GM18951 (cell line): Measurements from ENCODE around the gene RGS6.

Experiments
- POLR2A ChIP-seq: IDR thresholded peaks from 4 replicates; pipeline ENCODE4 v1.6.1; 2011; ENCODE audit warnings: mild to moderate bottlenecking; ENCODE audit not compliant: insufficient read length, insufficient read depth; ENCODE audit errors: extremely low read depth
- in situ Hi-C: fragments of 300-500 bp; cut with MboI; formaldehyde crosslinking; loops from one replicate; pipeline ENCODE4 v1.12.0; 2022; ENCODE audit warnings: low sequenced_read_pairs, mixed read lengths, inconsistent platforms; ENCODE audit not compliant: unreplicated experiment

Gene RGS6

GRCh38 chr14:72013721-72014345, 81.6 kb downstream of the RGS6 start:
- in situ Hi-C loops, result no loop called here
- TF ChIP-seq POLR2A, result no peak

- in situ Hi-C loops, result no loop called here
- no peak for TF ChIP-seq POLR2A
Observed at GRCh38 chr14:72014486-72014885, 82.3 kb downstream of the RGS6 start.

DNA sequence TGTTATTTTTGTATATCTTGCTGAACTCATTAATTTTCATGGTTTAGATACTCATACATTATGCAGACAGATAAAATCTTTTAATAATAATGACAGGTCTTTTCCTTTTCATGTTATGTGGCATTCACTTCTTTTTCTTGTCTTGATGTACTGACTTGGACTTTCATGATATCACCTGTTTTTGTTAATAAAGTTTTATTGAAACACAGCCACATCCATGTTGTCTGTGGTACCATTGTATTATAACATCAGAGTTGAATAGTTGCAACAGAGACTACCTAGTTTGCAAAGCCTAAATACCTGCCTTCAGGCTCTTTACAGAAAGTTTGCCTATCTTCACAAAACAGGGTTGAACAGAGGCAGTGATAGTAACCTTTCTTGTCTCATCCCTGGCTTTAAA, 85.1 kb downstream of the RGS6 start:
- TF ChIP-seq POLR2A, result no peak
- in situ Hi-C loops, result no loop called here

- in situ Hi-C loops, result no loop called here
- TF ChIP-seq POLR2A, result no peak
Observed at GRCh38 chr14:72023128-72024042, 91.2 kb downstream of the RGS6 start.

- TF ChIP-seq POLR2A, result no peak
- in situ Hi-C loops, result no loop called here
Observed at GRCh38 chr14:72024043-72024407, 91.8 kb downstream of the RGS6 start.

GRCh38 chr14:72024504-72024903, 92.3 kb downstream of the RGS6 start:
- in situ Hi-C loops, result no loop called here
- no peak for TF ChIP-seq POLR2A

- no peak for TF ChIP-seq POLR2A
- in situ Hi-C loops, result no loop called here
Observed at GRCh38 chr14:72026536-72026935, 94.3 kb downstream of the RGS6 start.

- in situ Hi-C loops, result no loop called here
- no peak for TF ChIP-seq POLR2A
Observed at GRCh38 chr14:72027061-72027460, 94.8 kb downstream of the RGS6 start.

DNA sequence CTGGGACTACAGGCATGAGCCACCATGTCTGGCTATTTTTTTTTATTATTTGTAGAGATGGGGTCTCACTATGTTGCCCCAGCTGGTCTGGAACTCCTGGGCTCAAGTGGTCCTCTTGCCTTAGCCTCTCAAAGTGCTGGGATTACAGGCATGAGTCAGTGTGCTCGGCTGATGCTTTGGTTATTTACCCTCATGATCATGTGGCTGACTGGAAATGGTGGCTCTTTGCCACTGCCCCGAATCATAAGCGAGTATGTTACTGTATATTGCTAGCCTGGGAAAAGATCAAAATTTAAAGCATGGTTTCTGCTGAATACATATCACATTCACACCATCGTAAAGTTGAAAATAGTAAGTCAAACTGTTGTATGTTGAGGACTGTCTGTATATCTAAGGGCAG, 101.1 kb downstream of the RGS6 start:
- TF ChIP-seq POLR2A, result no peak

GRCh38 chr14:72040528-72040927, 108.3 kb downstream of the RGS6 start:
- in situ Hi-C loops, result no loop called here
- no peak for TF ChIP-seq POLR2A

More for the DNA sequence above, 101.1 kb downstream of the RGS6 start:
- in situ Hi-C loops, result no loop called here

- in situ Hi-C loops, result no loop called here
- TF ChIP-seq POLR2A, result no peak
Observed at GRCh38 chr14:72045271-72045670, 113.0 kb downstream of the RGS6 start.

GRCh38 chr14:72045885-72046284, 113.7 kb downstream of the RGS6 start:
- in situ Hi-C loops, result no loop called here
- TF ChIP-seq POLR2A, result no peak

DNA sequence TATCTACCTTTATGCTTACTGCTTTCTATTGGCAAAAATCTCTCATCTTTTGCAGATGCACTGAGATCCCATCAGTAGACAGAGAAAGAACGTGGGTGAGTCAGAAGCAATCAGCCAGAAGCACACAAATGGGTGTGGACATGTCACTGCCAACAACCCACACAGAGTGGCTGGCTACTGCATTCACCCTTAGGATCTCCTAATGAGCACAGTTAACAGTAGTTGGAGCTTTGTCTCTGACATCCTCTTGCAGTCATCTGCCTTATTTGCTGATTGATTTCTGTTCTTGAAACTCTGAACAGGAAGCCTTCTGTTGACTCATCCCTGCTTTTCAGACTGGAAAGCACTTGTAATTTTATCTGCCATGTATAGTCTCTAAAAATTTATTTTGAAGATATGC, 117.2 kb downstream of the RGS6 start:
- no peak for TF ChIP-seq POLR2A
- in situ Hi-C loops, result no loop called here

DNA sequence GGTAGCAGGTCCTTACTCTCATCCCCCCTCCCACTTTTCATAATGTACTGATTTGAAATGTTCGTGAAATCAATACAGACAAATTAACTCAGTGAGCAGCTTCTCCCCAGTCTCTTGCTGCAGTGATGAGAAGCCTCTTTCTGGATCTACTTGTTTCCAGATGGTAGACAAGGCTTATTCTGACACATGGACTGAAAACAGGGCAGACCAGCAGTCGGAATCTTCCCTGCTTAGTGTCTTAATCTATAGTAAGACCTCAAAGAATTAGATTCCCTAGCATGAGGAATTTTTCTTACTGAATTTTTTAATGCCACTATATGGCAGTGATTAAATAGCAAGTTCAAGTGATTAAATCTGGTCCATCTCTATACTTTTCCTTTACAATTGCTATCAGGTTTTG, 120.1 kb downstream of the RGS6 start:
- in situ Hi-C loops, result no loop called here
- no peak for TF ChIP-seq POLR2A
